Measurements from ENCODE around the gene LRRK1. TPM values are rescaled to one million over a fixed set of nuclear protein-coding genes. Genes with fewer than 3 reads are reported as not detected.

Gene LRRK1
- total RNA-seq, 1 donor from 2014 or later, result not detected

GRCh38 chr15:100972975-100973350 is 53.8 kb downstream of the LRRK1 start:
- peak; percentile 36 for DNase-seq (ENCODE audit: low spot score)
- TF ChIP-seq EZH2phosphoT487 (IDR thresholded peaks at IDR 0.05) (no peak), EZH2 (IDR thresholded peaks at IDR 0.05) (no peak), CTCF (IDR thresholded peaks at IDR 0.05) (no peak)
- Histone ChIP-seq H3K4me2 (peak overlapping the region; percentile 93), H2AFZ (replicated peaks) (peak overlapping the region; percentile 66), H3F3A (ENCODE audit: low read depth) (no peaks in the 10 kb centered on the region), H3K9ac (no peak overlapping the region), H3K79me2 (ENCODE audit: low read depth) (no peaks in the 10 kb centered on the region), H4K20me1 (ENCODE audit: low read depth) (no peaks in the 10 kb centered on the region), H3K4me1 (no peaks in the 10 kb centered on the region), H3K9me3 (ENCODE audit: low read depth) (no peaks in the 10 kb centered on the region), H3K27me3 (peaks cover 70% of the 10 kb centered on the region), H3K27ac (no peak overlapping the region), H3K4me3 (peak overlapping the region; percentile 60), H3K36me3 (no peaks in the 10 kb centered on the region)
- Mint-ChIP-seq H3K9me3 (peaks cover 2% of the 10 kb centered on the region), H3K36me3 (no peaks in the 10 kb centered on the region), H3K4me1 (no peaks in the 10 kb centered on the region), H3K4me3 (peak overlapping the region; percentile 80), H3K27me3 (ENCODE audit: insufficient read depth, low read depth) (peaks cover 46% of the 10 kb centered on the region), H3K27ac (no peak overlapping the region)

GRCh38 chr15:100973351-100974111 is 54.4 kb downstream of the LRRK1 start:
- peak overlapping the region; percentile 66 for H2AFZ ChIP-seq (replicated peaks)
- H3K4me1 ChIP-seq, result no peaks in the 10 kb centered on the region
- no peak overlapping the region for H3K27ac ChIP-seq
- peaks cover 5% of the 10 kb centered on the region for H3K9me3 Mint-ChIP-seq
- peaks cover 46% of the 10 kb centered on the region for H3K27me3 Mint-ChIP-seq (ENCODE audit: insufficient read depth, low read depth)
- H3K27ac Mint-ChIP-seq, result no peak overlapping the region
- peak overlapping the region; percentile 50 for H3K4me3 Mint-ChIP-seq
- H3K4me1 Mint-ChIP-seq, result no peaks in the 10 kb centered on the region
- H3K36me3 ChIP-seq, result no peaks in the 10 kb centered on the region
- peak overlapping the region; percentile 93 for H3K4me2 ChIP-seq
- H3K27me3 ChIP-seq, result peaks cover 75% of the 10 kb centered on the region
- no peak overlapping the region for H3K9ac ChIP-seq
- H4K20me1 ChIP-seq (ENCODE audit: low read depth), result no peaks in the 10 kb centered on the region
- TF ChIP-seq CTCF (IDR thresholded peaks at IDR 0.05) (peak; percentile 36), EZH2phosphoT487 (IDR thresholded peaks at IDR 0.05) (peak; percentile 84), EZH2 (IDR thresholded peaks at IDR 0.05) (peak; percentile 92)
- no peaks in the 10 kb centered on the region for H3K79me2 ChIP-seq (ENCODE audit: low read depth)
- no peaks in the 10 kb centered on the region for H3F3A ChIP-seq (ENCODE audit: low read depth)
- H3K9me3 ChIP-seq (ENCODE audit: low read depth), result no peaks in the 10 kb centered on the region
- DNase-seq (ENCODE audit: low spot score), result peak; percentile 82
- H3K36me3 Mint-ChIP-seq, result no peaks in the 10 kb centered on the region
- peak overlapping the region; percentile 60 for H3K4me3 ChIP-seq

- DNase-seq (ENCODE audit: low spot score), result no peak
- H3K4me1 Mint-ChIP-seq, result no peaks in the 10 kb centered on the region
- no peak for TF ChIP-seq EZH2 (IDR thresholded peaks at IDR 0.05)
- TF ChIP-seq CTCF (IDR thresholded peaks at IDR 0.05), result no peak
- no peak for TF ChIP-seq EZH2phosphoT487 (IDR thresholded peaks at IDR 0.05)
- peaks cover 82% of the 10 kb centered on the region for H3K27me3 ChIP-seq
- no peak overlapping the region for H3K27ac ChIP-seq
- peaks cover 5% of the 10 kb centered on the region for H3K9me3 Mint-ChIP-seq
- H3K27ac Mint-ChIP-seq, result no peak overlapping the region
- no peaks in the 10 kb centered on the region for H3K79me2 ChIP-seq (ENCODE audit: low read depth)
- H3K4me1 ChIP-seq, result no peaks in the 10 kb centered on the region
- H3F3A ChIP-seq (ENCODE audit: low read depth), result no peaks in the 10 kb centered on the region
- H3K36me3 ChIP-seq, result no peaks in the 10 kb centered on the region
- H3K4me3 ChIP-seq, result no peak overlapping the region
- no peak overlapping the region for H3K4me3 Mint-ChIP-seq
- peaks cover 44% of the 10 kb centered on the region for H3K27me3 Mint-ChIP-seq (ENCODE audit: insufficient read depth, low read depth)
- H2AFZ ChIP-seq (replicated peaks), result no peak overlapping the region
- H3K4me2 ChIP-seq, result no peak overlapping the region
- H4K20me1 ChIP-seq (ENCODE audit: low read depth), result no peaks in the 10 kb centered on the region
- H3K9me3 ChIP-seq (ENCODE audit: low read depth), result no peaks in the 10 kb centered on the region
- no peak overlapping the region for H3K9ac ChIP-seq
- no peaks in the 10 kb centered on the region for H3K36me3 Mint-ChIP-seq
These were observed 55.9 kb downstream of the LRRK1 start for GRCh38 chr15:100975043-100975442.

All from neural progenitor cell (in vitro differentiated cells).